ENCODE measurements around the gene PFKL.
"Not testable (repeated sequence)": the region's sequence is repeated elsewhere in the genome, so short reads cannot be mapped to it uniquely, and the experiment has no call there.

PFKL gene

DNA sequence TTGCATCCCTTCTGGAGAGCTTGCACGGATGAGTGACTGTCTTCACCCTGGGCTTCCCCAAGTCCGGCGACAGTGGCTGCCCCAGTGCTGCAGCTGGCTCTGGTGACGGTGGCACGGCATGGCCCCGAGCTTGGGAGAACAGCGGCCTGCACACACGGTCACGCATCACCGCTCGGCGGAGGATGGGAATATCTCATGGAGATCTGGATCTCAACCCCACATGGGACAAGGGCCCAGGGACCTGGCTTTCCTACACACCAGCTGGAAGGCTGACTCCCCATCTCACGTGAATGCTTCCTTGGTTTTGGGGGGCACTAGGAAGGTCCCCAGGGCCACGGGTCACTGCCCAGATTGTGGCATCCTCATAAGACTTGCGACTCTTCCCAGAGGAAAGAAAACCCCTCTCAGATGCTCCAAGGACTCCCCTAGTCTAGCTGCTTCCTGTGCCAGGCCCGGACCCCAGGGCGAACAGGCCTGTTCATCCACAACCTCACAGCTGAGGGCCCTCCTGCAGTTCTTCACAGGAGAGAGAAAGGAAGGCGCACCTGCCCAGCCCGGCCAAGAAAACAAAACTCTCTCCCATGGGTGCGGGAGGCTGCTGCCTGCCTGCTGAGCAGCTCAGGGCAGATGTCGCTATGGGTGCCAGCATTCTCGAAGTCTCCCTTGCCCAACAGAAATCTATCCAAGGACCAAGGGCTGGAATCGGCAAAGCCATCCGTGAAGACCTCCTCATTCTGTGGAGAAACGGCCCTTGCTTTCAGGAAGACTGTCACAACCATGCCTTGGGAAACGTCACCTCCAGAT lies 29.4 kb downstream of the PFKL start:
- DNase-seq (ENCODE audit: low read depth): no peak

DNA sequence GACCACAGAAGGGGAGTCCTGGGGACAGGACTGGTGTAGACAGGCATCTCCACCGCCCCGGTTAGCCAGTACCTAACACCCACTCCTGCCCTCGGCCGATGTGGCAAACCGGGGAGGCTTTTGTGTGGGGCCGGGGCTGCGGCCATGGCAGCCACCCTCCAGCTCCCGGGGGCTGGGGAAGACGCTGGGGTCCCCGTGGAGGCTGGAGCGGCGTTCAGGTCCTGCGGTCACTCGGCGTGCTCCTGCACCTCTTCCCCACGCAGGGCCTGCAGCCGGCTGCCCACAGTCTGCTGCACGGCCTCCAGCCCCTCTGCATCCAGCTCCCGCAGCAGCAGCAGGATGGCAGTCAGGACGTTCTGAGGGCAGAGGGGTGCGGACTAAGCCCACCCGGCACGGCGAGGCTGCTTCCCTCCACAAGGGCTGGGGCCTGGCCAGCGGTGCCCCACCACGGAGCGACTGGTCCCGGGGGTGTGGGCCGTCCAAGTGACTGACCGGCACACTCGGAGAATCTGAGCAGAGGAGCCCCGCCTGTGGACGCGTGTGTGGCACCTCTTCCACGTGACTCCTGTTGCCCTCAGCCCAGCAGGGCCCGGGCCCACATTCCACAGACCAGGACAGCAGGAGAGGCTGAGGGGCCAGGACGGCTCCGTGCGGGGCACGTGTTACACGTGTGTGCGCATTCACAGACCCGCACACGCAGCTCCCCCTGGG lies 30.3 kb downstream of the PFKL start:
- DNase-seq (ENCODE audit: low read depth): no peak

DNA sequence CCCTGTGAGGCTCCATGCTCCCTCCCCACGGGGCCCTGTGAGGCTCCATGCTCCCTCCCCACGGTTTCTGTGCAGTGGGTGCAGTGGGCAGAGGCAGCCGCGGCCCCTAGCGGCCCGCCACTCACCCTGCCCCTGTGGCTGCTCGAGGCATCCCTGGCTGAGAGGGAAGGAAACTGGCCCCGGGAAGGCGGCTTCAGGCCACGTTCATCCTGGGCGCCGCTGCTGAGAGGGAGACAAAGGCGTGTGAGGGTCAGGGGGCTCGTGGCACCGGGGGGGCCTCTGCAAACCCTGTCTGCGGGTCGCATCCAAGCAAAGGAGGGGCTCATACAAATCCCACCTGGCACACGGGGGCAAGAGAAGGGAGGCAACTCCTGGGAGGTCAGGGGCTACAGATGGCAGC lies 30.8 kb downstream of the PFKL start:
- no peak for DNase-seq (ENCODE audit: low read depth)

DNA sequence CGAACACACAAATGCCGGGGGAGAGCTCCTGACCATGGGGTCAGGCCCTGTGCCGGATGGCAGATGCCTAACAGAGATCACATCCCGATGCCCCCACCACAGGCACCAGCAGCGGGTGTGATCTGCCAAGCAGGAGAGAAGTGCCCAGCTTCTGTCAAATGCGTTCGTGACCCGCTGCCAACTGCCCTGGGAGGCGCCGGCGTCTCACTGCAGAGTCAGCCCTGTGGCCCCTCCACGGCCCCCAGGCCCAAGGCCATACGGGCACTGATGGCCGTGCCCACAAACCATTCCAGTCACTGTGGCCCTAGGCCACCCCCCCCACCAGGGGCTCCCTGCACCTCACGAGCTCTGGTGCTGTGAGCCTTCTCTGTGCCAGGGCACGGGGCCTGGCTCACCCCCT lies 31.4 kb downstream of the PFKL start:
- no peak for DNase-seq (ENCODE audit: low read depth)

DNA sequence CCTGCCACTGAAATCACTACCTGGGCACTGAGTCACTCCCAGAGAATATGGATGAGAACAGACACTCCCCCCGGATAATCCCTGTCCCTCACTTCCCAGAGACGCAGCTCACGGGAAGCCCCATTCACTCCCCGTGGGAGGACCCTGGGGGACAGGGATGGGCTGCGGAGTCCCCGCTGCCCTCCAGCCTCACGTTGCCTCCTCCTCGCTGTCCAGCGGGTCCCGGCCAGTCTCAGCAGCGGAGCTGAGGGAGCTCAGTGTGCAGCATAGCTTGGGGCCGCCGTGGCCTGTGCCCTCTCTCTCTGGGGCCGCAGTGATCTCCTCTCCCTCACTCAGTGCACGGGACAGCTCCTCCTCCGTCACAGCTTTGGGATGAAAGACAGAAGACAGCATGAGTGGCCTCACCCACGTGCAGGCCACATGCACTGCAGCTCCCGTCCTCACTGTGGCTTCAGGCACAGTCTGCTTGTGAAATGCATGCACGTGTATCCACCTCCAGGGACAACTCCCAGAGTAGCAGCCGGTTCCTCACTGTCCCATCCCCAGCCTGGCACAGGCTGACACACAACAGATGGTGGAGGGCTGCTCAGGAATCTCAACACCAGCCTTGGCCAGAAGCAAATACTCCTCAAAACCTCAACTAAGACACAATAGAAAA lies 31.9 kb downstream of the PFKL start:
- DNase-seq (ENCODE audit: low read depth): peak; percentile 17

DNA sequence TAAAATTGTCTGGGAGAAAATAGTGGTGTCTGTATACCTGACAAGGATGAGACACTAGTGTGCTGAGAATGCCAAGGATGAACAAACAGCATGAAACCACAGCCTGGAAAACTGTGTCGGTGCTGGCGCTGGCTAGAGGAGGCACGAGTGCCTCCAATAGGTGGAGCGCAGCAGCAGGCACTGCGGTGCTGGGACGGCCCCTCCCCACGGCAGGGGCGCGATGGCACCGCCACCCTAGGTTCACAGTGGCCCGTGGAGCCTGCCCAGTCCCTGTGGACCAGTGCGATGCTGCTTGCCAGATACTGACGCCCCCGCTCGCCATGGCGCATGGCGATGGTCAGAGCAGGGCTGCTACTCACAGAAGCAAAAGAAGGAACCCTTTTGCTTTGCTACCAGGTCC lies 32.5 kb downstream of the PFKL start:
- no peak for DNase-seq (ENCODE audit: low read depth)

DNA sequence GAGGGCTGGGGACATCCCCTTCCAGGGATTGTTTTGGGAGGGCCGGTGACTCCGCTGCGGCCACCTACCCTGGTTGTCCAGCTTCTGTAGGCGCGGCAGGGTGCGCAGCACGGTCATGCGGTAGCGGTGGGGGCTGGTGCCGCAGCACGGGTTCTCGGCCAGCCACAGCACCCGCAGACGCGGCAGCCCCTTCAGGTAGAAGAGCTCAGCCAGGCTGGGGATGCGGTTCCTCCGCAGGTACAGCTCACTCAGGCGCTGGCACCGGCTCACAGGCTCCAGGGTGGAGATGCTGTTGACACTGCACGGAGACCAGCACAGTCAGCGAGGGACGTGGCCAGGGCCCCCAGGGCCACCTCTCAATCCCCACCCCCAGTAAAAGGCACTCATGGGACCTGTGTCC lies 33.1 kb downstream of the PFKL start:
- no peak for DNase-seq (ENCODE audit: low read depth)

DNA sequence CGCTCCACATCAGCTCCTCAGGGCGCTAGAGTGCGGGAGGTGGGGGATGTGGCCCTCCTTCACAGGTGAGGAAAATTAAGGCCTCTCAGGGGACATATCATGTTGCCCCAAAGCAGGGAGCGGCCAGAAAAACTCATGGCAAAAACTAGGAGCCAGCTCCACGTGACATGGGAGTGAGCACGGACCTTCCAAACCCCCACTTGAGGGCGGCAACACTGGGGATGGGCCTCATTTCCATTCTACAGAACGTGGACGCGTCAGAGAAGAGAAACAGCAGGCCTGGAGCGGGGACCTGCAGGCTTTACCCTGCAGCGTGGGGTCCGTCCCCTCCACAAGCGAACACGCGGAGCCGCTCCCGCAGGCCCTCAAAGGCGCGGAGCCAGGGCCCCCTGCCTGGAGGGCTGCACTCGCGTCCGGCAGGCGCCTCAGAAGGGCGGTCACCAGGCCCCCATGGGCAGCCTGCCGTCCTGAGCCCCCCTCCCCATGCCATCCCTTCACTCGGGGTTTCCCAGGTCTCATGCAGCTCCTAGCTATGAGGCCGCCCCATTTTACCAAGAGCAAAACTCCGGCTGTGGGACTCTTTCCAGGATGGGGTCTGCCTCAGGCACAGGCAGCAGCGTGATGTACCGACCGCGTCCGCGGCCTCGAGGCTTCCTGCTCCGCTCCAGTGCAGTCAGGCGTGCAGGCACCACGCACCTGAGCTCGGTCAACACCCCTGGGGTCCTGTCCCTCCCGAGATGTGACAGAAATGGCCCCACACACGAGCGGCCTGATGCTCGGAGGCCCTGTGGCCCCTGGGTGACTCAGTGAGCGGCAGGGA lies 33.9 kb downstream of the PFKL start:
- DNase-seq (ENCODE audit: low read depth): no peak

DNA sequence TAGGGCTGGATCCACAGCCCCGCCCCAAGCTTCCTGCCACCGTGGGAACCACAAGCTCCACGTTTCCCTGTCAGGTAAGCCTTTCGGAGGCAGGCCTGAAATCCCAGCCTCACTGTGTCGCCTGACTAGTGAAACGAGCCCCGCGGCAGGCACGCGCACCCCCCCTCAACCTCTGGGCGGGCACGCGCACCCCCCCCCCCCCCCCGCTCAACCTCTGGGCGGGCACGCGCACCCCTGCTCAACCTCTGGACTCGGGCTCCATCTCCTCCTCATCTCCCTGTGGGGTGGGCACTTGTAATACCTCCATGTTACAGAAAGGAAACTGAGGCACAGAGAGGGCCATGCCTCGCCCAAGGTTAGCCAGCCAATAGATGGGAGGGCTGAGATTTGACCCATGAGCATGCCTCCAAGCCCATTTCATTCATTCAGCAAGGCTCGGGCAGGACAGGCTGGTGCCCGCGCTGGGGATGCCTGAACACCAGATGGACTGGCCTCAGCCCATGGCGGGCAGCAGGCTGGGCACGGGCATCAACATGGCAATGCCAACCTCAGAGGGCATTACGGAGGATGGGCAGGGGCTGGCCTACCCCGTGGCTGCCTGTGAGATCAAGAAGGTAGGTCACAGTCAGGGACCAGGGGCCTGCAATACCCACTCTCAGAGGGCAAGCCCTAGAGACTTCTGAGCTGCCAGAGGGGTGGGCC lies 34.6 kb downstream of the PFKL start:
- no peak for DNase-seq (ENCODE audit: low read depth)

DNA sequence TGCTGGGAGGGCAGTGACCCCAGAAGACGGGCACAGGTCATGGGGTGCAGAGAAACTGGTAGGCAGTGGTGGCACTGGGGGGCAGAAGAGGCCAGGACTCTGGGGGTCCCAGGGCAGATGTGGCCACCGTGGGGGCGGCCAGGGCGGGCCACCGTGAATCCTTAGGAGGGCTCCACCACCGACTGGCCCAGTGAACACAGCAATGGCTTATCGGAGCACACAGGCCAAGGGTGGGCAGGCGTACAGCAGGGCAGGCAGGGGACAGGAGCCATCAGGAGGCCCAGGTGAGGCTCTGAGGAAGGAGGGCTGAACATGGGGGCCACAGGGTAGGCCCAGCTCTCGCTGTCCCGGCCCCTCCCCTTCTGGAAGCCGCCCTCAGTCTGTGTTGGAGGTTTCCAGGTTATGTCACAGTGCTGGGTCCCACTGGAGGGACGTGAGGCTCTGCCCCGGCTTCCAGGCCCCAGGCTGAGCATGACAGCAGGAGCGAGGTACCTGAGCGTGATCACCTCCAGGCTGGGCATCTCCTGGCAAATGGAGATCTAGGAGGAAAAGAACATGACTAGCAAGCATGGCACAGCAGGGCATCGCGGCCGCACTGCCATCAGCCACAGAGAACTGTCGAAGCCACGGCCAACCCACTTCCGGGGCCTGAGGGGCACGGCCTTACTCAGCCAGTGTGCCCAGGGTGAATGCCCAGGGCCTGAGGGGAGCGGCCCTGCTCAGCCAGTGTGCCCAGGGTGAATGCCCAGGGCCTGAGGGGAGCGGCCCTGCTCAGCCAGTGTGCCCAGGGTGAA lies 35.6 kb downstream of the PFKL start:
- DNase-seq (ENCODE audit: low read depth): no peak

DNA sequence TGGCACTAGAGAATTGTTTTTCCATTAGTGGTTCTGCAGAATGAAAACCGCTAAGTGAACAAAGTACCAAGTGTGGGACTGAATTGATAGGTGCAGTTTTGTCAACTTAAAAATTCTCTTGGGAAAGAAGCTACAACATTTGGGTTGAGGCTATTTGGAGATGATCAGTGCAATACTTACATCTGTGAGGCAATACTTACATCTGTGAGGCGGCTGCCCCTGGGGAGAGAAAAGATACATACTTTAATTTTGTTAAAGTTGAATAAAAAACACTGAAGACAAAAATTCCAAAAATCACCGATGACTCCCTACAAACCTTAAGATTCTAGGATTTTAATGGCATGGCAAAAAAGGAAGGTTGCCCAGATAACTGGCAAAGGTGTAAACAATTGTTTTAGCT lies 37.6 kb downstream of the PFKL start:
- DNase-seq (ENCODE audit: low read depth): no peak

DNA sequence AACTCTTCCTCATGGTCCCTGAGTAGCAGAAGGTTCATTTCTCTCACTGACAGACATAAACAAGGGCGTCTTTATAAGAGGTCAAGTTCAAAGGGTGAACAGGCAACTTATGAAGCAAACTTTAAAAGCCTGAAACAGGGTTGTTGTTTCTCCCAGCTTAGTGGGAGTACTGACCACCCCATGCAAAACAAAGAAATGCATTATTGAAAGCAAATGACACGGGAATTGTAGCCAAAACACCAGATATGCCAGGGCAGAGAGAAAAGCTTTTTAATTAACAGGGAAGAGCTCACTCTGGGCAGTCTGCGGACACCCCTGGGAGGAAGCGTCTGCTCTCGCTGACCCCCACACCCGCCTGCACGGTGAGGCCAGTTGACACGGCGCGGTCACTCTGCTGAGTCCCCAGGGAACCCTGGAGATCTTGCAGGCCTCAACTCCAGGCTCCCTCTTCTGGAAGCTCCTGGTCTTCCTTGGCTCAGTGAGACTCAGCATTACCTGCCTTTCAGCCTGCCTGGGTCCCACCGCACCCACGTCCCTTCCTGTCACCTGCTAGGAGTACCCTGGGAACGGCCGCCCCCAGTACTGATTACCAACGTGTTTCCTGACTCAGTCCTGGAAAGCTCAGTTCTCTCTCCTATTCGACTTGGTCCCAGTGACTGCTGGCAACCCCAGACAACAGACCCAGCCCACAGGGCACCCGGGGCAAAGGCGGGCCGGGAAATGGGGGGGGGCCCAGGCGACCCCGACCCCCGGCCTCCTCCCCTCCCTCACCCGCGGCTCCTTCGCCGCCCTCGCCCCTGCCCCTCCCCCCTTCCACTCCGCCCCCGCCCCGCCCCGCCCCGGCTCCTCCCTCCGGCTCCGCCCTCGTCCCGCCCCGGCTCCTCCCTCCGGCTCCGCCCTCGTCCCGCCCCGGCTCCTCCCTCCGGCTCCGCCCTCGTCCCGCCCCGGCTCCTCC lies 38.4 kb downstream of the PFKL start:
- peak; percentile 22 for DNase-seq (ENCODE audit: low read depth)

DNA sequence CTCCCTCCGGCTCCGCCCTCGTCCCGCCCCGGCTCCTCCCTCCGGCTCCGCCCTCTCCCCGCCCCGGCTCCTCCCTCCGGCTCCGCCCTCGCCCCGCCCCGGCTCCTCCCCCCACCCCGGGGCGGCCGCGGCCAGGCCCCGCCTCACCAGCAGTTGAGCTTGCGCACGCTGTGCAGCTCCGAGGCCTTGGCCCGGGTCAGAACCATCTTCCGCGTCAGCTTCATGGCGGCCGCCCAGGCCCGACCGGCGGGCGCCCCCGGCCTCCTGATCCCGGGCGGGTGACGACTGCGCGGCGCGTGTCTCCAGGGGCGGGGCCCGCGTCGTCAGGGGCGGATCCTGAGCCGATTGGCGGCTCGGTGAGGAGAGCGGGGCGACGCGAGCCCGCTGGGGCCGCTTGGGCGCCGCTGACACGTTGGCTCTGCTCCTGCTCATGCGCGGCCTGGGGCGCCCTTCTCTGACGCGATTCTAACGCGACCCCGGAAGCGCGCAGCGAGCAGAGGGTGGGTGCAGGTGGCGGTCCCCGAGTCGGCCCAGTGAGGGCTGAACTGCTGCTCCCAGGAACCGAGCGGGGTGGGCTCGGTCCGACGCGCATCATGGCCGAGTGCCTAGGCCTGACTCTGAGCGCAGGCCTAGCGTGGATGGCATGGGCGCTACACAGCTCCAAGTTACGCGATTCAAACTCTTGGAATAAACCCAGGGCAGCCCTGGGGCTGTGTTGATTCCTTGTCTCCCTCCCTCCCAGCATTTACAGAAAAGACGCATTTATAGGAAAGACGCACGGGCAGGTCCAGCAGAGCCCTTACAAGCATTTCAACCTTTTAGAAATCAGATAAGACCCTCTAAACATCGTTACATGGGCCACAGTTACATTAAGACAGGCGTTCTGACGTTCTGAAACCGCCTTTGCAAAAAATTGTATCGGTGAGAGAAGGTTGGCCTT lies 39.4 kb downstream of the PFKL start, which contains the start of gene CFAP410:
TSS of gene CFAP410 (minus strand) at position 420 of the 940 bp plus-strand sequence. CDS start at position 224, 196 bp downstream.
- DNase-seq (ENCODE audit: low read depth): peak; percentile 88

DNA sequence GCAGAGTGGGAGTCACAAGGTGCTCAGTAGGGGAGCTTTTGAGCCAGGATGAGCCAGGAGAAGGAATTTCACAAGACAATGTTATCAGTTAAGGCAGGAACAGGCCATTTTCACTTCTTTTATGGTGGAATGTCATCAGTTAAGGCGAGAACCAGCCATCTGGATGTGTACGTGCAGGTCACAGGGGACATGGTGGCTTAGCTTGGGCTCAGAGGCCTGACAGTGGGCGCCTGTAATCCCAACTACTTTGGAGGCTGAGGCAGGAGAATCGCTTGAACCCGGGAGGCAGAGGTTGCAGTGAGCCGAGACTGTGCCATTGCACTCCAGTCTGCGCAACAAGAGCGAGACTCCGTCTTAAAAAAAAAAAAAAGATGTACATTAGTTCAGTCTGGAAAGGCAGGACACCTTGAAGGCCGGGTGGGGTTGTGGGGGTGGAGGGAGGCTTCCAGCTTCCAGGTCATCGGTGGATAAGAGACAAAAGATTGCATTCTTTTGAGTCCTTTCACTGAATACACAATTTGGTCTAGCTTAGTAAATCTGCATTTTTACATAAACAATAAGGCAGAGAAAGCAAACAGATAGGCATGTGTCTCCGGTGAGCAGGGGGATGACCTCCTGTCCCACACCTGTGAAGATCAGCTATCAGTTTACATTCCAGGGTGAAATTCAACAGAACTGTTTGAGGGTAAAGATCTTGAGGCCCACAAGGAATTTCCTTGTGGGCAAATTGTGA lies 42.0 kb downstream of the PFKL start:
- not testable (repeated sequence) for DNase-seq (ENCODE audit: low read depth)

DNA sequence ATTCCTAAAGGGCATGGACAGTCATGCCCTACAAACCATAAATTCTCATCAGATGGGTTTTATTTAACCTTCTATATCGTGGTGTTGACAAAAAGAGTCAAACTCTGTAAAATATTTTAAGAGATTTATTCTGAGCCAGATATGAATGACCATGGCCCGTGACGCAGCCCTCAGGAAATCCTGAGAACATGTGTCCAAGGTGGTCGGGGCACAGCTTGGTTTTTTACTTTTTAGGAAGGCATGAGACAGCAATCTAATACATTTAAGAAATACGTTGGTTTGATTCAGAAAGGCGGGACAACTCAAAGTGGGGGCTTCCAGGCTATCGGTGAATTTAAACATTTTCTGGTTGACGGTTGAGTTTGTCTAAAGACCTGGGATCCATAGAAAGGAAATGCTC lies 43.1 kb downstream of the PFKL start:
- not testable (repeated sequence) for DNase-seq (ENCODE audit: low read depth)

DNA sequence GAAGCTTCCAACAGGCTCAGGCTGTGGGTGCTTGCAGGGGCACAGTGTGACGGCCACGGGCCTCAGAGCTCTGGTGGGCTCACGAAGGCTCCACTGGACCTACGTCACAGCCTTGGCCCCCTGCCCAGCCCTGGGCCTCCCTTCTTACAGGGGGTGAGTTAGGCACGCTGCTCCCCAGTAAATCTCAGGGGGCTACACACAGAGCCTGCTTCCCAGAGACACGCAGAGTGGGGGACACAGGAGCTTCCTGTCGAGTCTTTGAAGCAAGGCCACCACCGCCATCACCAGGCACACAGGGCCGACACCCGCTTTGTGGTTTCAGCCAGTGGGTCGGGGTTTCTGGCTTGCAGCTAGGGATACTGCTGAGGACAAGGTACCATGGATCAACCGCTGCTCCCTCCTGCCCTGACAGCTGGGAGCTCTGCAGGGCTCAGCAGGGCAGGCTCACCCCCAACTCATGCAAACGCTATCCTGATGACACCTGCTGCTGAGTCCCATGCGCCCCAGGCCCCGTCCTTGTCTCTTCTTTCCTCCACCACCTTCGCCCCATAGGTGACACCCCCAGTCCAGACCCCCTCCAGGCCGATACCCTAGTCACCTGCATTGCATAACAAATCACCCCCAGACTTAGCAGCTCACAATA lies 44.8 kb downstream of the PFKL start:
- DNase-seq (ENCODE audit: low read depth): no peak

DNA sequence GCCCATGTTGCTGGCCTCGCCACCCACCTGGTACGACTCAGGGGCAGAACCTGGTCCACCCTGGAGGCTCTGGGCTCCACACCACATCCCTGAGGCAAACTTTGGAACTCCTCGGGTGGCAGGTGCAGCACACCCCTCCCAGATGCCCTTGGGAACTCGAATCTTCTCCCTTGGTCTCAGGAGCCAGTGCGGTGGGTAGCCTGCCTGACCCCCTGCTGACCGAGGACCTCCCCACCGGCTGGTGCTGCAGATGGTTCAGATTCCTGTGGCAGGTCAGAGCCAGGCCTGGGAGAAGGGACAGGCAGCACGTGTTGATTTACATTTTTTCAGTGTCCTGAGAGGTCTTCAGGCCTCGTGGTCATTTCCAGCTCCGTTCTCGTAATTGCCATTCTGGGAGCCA lies 45.6 kb downstream of the PFKL start:
- no peak for DNase-seq (ENCODE audit: low read depth)

Data from GM04504 (cell line).